HepG2 (cell line): ENCODE data around the gene SLC17A5. TPM values are rescaled to one million over a fixed set of nuclear protein-coding genes. Genes with fewer than 3 reads are reported as not detected.

Experiments used
- ELF3 ChIP-seq: IDR thresholded peaks from 2 replicates; pipeline ENCODE4 v1.6.1; 2016; ENCODE audit warnings: missing genetic modification reagents, missing compliant biosample characterization
- ESRRA ChIP-seq: sonication (generic); formaldehyde crosslinking; IDR thresholded peaks from 2 replicates; pipeline ENCODE4 v1.5.1; 2020; ENCODE audit warnings: mild to moderate bottlenecking, low read depth, missing genetic modification reagents
- KDM6A ChIP-seq: IDR thresholded peaks from 2 replicates; pipeline ENCODE4 v1.6.1; 2016; ENCODE audit warnings: low read depth
- MTA3 ChIP-seq: sonication (generic); formaldehyde crosslinking; IDR thresholded peaks from 2 replicates; pipeline ENCODE4 v1.4.0; 2020; ENCODE audit warnings: missing genetic modification reagents
- MTF1 ChIP-seq: sonication (generic); formaldehyde crosslinking; IDR thresholded peaks from 2 replicates; pipeline ENCODE4 v1.5.0; 2020; ENCODE audit warnings: missing genetic modification reagents
- SMYD3 ChIP-seq: sonication (generic); formaldehyde crosslinking; IDR thresholded peaks from 2 replicates; pipeline ENCODE4 v1.8.1; 2023; ENCODE audit warnings: mild to moderate bottlenecking, missing genetic modification reagents
- SSRP1 ChIP-seq: IDR thresholded peaks from 2 replicates; pipeline ENCODE4 v1.6.1; 2016; ENCODE audit warnings: control low read depth
- STAG1 ChIP-seq: sonication (generic); formaldehyde crosslinking; IDR thresholded peaks from 2 replicates; pipeline ENCODE4 v1.4.0; 2020; ENCODE audit warnings: missing genetic modification reagents
- TAF15 ChIP-seq: fragments of 200-400 bp; formaldehyde crosslinking; IDR thresholded peaks from one replicate; pipeline ENCODE4 v1.6.1; 2018; ENCODE audit warnings: mild to moderate bottlenecking, low read depth, low read length; ENCODE audit not compliant: poor library complexity, severe bottlenecking
- TP53 ChIP-seq: sonication (generic); formaldehyde crosslinking; conservative IDR thresholded peaks from 2 replicates; pipeline ENCODE4 v1.4.0; 2020; ENCODE audit warnings: missing genetic modification reagents
- ZFP41 ChIP-seq: sonication (generic); formaldehyde crosslinking; IDR thresholded peaks from 2 replicates; pipeline ENCODE4 v1.4.0; 2020; ENCODE audit warnings: mild to moderate bottlenecking, missing genetic modification reagents, borderline replicate concordance
- ZNF605 ChIP-seq: sonication (generic); formaldehyde crosslinking; IDR thresholded peaks from 2 replicates; pipeline ENCODE4 v1.8.0; 2022; ENCODE audit warnings: mild to moderate bottlenecking, missing genetic modification reagents
- ZNF740 ChIP-seq: sonication (generic); formaldehyde crosslinking; IDR thresholded peaks from 2 replicates; pipeline ENCODE4 v1.4.0; 2020; ENCODE audit warnings: missing genetic modification reagents
- ZNF792 ChIP-seq: IDR thresholded peaks from 2 replicates; pipeline ENCODE4 v1.6.1; 2016
- polyA plus RNA-seq, 8 experiments: library from polyadenylated mRNA; depleted of rRNA in 3 of 8; stranded (reverse) in 7 of 8; unstranded in 1 of 8; fragments of >200 nt; fragmentation: Illumina TruSeq in 4 of 8; extraction: Trizol in 4 of 8; gene quantifications; 2 replicates each; pipeline versions ENCODE4 v1.2.1 to v1.2.3, GENCODE V29; 2011 to 2016; ENCODE audit warnings: low read depth in 4 of 8, missing spikeins in 1 of 8, mixed read lengths in 1 of 8; ENCODE audit not compliant: insufficient read depth in 1 of 8
- total RNA-seq, 5 experiments: library from RNA; depleted of rRNA; stranded (reverse); fragments of >200 nt; fragmentation: Illumina TruSeq; extraction: Trizol; gene quantifications; 2 replicates each; pipeline ENCODE4 v1.2.3, GENCODE V29; 2016; ENCODE audit warnings: low read depth in 1 of 5
- TF ChIP-seq, protein P1 (sequence below): sonication (generic); formaldehyde crosslinking; IDR thresholded peaks from one replicate; pipeline ENCODE4 v1.5.1; 2020; ENCODE audit warnings: mild to moderate bottlenecking, missing genetic modification reagents; ENCODE audit errors: not compliant biosample characterization
- TF ChIP-seq, protein P2 (sequence below): IDR thresholded peaks from 2 replicates; pipeline ENCODE4 v1.6.1; 2016; ENCODE audit warnings: low read depth, control low read depth
- TF ChIP-seq, protein P3 (sequence below): sonication (generic); formaldehyde crosslinking; IDR thresholded peaks from 2 replicates; pipeline ENCODE4; 2020; ENCODE audit warnings: missing genetic modification reagents, mild to moderate bottlenecking, borderline replicate concordance

Gene SLC17A5
- total and polyA plus RNA-seq, 2 of the 13 experiments (the other 11 are each of a cell fraction or from before 2014, with no cell fraction given), result 18.3 to 20.5 TPM

DNA sequence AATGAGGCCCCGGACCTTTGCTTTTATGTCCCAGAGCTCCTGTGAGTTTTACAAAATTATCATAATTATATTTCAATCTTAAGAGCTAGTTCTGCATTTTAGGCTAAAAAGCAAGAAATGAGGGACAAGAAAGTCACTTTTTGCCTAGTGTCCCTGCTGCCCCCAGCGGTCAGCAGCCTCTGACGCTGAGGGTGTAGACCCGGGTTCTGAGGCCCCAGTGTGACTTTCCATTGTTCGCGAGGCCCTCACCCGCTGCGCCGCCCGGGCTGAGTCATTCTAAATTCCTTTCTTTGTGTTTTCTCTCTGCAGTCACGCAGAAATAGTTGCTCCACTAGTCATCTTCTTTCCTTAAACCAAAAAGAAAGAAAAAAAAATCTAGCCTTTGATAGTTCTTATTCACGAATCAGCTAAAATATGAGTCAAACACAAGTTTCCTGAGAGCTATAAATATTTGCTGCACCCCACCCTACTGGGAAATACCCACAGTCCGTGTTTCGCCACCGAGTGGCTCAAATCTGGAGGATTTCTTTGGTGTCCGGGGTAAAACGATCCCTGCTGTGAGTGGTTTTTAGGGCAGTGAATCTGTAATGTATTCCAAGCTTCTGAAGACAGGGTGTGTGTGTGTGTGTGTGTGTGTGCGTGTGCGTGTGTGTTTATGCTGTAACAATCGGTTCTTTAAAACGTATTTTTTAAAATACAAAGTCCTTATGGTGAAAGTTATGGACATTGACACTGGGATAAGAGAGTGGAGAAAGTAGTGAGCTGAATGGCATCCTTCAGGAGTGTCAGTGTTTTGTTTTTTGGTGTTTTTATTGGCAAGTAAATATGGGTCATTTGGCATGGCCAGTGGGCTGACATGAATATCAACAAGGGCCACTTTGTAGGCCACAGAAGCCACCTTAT is 73.3 kb downstream of the SLC17A5 start (continued):
- TF ChIP-seq, protein P1, sequence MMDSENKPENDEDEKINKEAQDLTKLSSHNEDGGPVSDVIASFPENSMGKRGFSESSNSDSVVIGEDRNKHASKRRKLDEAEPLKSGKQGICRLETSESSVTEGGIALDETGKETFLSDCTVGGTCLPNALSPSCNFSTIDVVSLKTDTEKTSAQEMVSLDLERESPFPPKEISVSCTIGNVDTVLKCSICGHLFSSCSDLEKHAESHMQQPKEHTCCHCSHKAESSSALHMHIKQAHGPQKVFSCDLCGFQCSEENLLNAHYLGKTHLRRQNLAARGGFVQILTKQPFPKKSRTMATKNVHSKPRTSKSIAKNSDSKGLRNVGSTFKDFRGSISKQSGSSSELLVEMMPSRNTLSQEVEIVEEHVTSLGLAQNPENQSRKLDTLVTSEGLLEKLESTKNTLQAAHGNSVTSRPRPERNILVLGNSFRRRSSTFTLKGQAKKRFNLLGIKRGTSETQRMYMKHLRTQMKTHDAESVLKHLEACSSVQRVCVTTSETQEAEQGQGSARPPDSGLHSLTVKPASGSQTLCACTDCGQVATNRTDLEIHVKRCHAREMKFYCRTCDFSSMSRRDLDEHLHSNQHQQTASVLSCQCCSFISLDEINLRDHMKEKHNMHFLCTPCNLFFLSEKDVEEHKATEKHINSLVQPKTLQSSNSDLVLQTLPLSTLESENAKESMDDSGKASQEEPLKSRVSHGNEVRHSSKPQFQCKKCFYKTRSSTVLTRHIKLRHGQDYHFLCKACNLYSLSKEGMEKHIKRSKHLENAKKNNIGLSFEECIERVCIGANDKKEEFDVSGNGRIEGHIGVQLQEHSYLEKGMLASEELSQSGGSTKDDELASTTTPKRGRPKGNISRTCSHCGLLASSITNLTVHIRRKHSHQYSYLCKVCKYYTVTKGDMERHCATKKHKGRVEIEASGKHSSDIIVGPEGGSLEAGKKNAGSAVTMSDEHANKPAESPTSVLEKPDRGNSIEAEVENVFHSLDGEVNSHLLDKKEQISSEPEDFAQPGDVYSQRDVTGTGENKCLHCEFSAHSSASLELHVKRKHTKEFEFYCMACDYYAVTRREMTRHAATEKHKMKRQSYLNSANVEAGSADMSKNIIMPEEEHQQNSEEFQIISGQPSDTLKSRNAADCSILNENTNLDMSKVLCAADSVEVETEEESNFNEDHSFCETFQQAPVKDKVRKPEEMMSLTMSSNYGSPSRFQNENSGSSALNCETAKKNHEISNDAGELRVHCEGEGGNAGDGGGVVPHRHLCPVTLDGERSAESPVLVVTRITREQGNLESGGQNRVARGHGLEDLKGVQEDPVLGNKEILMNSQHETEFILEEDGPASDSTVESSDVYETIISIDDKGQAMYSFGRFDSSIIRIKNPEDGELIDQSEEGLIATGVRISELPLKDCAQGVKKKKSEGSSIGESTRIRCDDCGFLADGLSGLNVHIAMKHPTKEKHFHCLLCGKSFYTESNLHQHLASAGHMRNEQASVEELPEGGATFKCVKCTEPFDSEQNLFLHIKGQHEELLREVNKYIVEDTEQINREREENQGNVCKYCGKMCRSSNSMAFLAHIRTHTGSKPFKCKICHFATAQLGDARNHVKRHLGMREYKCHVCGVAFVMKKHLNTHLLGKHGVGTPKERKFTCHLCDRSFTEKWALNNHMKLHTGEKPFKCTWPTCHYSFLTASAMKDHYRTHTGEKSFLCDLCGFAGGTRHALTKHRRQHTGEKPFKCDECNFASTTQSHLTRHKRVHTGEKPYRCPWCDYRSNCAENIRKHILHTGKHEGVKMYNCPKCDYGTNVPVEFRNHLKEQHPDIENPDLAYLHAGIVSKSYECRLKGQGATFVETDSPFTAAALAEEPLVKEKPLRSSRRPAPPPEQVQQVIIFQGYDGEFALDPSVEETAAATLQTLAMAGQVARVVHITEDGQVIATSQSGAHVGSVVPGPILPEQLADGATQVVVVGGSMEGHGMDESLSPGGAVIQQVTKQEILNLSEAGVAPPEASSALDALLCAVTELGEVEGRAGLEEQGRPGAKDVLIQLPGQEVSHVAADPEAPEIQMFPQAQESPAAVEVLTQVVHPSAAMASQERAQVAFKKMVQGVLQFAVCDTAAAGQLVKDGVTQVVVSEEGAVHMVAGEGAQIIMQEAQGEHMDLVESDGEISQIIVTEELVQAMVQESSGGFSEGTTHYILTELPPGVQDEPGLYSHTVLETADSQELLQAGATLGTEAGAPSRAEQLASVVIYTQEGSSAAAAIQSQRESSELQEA (CRISPR knock-in tag), result no peak
- TF ChIP-seq KDM6A (CRISPR knock-in tag), result no peak; the same call in 1 of the 2 replicates
- TF ChIP-seq MTA3 (CRISPR knock-in tag), result no peak
- TF ChIP-seq STAG1 (CRISPR knock-in tag), result peak; percentile 51
- TF ChIP-seq SSRP1 (CRISPR knock-in tag), result peak; percentile 70; the same call in 1 of the 2 replicates
- no peak for TF ChIP-seq ZNF740 (CRISPR knock-in tag)
- peak; percentile 63 for TF ChIP-seq ELF3 (CRISPR knock-in tag)
- no peak for TF ChIP-seq TP53 (CRISPR knock-in tag)
- TF ChIP-seq, protein P2, sequence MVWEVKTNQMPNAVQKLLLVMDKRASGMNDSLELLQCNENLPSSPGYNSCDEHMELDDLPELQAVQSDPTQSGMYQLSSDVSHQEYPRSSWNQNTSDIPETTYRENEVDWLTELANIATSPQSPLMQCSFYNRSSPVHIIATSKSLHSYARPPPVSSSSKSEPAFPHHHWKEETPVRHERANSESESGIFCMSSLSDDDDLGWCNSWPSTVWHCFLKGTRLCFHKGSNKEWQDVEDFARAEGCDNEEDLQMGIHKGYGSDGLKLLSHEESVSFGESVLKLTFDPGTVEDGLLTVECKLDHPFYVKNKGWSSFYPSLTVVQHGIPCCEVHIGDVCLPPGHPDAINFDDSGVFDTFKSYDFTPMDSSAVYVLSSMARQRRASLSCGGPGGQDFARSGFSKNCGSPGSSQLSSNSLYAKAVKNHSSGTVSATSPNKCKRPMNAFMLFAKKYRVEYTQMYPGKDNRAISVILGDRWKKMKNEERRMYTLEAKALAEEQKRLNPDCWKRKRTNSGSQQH, result peak; percentile 34; the same call in 1 of the 2 replicates
- no peak for TF ChIP-seq MTF1 (CRISPR knock-in tag)
- TF ChIP-seq, protein P3, sequence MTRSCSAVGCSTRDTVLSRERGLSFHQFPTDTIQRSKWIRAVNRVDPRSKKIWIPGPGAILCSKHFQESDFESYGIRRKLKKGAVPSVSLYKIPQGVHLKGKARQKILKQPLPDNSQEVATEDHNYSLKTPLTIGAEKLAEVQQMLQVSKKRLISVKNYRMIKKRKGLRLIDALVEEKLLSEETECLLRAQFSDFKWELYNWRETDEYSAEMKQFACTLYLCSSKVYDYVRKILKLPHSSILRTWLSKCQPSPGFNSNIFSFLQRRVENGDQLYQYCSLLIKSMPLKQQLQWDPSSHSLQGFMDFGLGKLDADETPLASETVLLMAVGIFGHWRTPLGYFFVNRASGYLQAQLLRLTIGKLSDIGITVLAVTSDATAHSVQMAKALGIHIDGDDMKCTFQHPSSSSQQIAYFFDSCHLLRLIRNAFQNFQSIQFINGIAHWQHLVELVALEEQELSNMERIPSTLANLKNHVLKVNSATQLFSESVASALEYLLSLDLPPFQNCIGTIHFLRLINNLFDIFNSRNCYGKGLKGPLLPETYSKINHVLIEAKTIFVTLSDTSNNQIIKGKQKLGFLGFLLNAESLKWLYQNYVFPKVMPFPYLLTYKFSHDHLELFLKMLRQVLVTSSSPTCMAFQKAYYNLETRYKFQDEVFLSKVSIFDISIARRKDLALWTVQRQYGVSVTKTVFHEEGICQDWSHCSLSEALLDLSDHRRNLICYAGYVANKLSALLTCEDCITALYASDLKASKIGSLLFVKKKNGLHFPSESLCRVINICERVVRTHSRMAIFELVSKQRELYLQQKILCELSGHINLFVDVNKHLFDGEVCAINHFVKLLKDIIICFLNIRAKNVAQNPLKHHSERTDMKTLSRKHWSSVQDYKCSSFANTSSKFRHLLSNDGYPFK (CRISPR knock-in tag), result no peak
- no peak for TF ChIP-seq ESRRA
- no peak for TF ChIP-seq ZFP41 (CRISPR knock-in tag)
- no peak for TF ChIP-seq SMYD3 (CRISPR knock-in tag)
- no peak for TF ChIP-seq ZNF792 (CRISPR knock-in tag)
- TF ChIP-seq TAF15, result no peak
- no peak for TF ChIP-seq ZNF605 (CRISPR knock-in tag)
